ENCODE data around the gene AGFG2.
"Not testable (repeated sequence)": the region's sequence is repeated elsewhere in the genome, so short reads cannot be mapped to it uniquely, and the experiment has no call there.

AGFG2 gene

GRCh38 chr7:100562195-100563099 is 23.4 kb downstream of the AGFG2 start:
- TF ChIP-seq CTCF (IDR thresholded peaks at IDR 0.05; ENCODE audit: borderline replicate concordance, insufficient read depth, low read depth, low read length): no peak
- H3K4me3 ChIP-seq (ENCODE audit: low read depth, low read length): no peak overlapping the region

- no peak overlapping the region for H3K4me3 ChIP-seq (ENCODE audit: low read depth, low read length)
- TF ChIP-seq CTCF (IDR thresholded peaks at IDR 0.05; ENCODE audit: borderline replicate concordance, insufficient read depth, low read depth, low read length): no peak
These were observed 24.1 kb downstream of the AGFG2 start for GRCh38 chr7:100563100-100563564.

- TF ChIP-seq CTCF (IDR thresholded peaks at IDR 0.05; ENCODE audit: borderline replicate concordance, insufficient read depth, low read depth, low read length): peak; percentile 98
- H3K4me3 ChIP-seq (ENCODE audit: low read depth, low read length): no peak overlapping the region
These were observed 24.9 kb downstream of the AGFG2 start for GRCh38 chr7:100563809-100564400.

GRCh38 chr7:100564405-100564804 is 25.4 kb downstream of the AGFG2 start:
- not testable (repeated sequence) for H3K4me3 ChIP-seq (ENCODE audit: low read depth, low read length)

- H3K4me3 ChIP-seq (ENCODE audit: low read depth, low read length): no peak overlapping the region
- no peak for TF ChIP-seq CTCF (IDR thresholded peaks at IDR 0.05; ENCODE audit: borderline replicate concordance, insufficient read depth, low read depth, low read length)
These were observed 26.1 kb downstream of the AGFG2 start for GRCh38 chr7:100565133-100565571.

- TF ChIP-seq CTCF (IDR thresholded peaks at IDR 0.05; ENCODE audit: borderline replicate concordance, insufficient read depth, low read depth, low read length): no peak
- H3K4me3 ChIP-seq (ENCODE audit: low read depth, low read length): no peak overlapping the region
These were observed 27.1 kb downstream of the AGFG2 start for GRCh38 chr7:100566018-100566531.

GRCh38 chr7:100567031-100567730 is 28.2 kb downstream of the AGFG2 start:
- H3K4me3 ChIP-seq (ENCODE audit: low read depth, low read length): no peak overlapping the region
- no peak for TF ChIP-seq CTCF (IDR thresholded peaks at IDR 0.05; ENCODE audit: borderline replicate concordance, insufficient read depth, low read depth, low read length)
